GM10266 (cell line): ENCODE data around the gene NTRK1.
A peak's percentile ranks its signal among the peaks of the same experiment; 100 is the strongest.

Experiments used
- DNase-seq: peaks from one replicate; pipeline ENCODE4 v3.0.0; 2012; ENCODE audit errors: extremely low spot score
- TF ChIP-seq, protein P1 (sequence below): IDR thresholded peaks from 2 replicates; pipeline ENCODE4 v1.5.1; 2012; ENCODE audit warnings: mild to moderate bottlenecking, low read depth; ENCODE audit not compliant: control insufficient read depth, insufficient read depth; ENCODE audit errors: missing control alignments

The NTRK1 gene

DNA sequence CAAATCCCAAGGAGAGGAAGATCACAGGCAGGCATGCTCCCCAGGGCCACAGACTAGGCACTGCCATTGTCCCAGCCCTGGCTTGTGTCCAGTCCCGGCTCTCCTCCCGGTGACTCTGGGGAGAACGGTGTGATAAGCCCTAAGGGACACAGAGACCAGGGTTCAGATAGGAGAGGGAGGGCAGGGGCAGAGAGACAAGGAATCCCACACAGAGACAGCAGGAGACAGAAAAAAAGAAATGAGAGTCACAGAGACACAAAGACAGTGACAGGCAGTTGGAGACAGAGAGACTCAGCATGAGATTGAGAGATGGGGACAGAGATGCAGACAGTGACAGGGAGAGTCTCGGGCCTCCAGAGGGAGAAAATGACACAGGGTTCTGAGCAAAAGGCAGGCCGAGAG lies 2.1 kb upstream of the NTRK1 start:
- TF ChIP-seq, protein P1, sequence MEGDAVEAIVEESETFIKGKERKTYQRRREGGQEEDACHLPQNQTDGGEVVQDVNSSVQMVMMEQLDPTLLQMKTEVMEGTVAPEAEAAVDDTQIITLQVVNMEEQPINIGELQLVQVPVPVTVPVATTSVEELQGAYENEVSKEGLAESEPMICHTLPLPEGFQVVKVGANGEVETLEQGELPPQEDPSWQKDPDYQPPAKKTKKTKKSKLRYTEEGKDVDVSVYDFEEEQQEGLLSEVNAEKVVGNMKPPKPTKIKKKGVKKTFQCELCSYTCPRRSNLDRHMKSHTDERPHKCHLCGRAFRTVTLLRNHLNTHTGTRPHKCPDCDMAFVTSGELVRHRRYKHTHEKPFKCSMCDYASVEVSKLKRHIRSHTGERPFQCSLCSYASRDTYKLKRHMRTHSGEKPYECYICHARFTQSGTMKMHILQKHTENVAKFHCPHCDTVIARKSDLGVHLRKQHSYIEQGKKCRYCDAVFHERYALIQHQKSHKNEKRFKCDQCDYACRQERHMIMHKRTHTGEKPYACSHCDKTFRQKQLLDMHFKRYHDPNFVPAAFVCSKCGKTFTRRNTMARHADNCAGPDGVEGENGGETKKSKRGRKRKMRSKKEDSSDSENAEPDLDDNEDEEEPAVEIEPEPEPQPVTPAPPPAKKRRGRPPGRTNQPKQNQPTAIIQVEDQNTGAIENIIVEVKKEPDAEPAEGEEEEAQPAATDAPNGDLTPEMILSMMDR, result no peak
- no peak for DNase-seq

DNA sequence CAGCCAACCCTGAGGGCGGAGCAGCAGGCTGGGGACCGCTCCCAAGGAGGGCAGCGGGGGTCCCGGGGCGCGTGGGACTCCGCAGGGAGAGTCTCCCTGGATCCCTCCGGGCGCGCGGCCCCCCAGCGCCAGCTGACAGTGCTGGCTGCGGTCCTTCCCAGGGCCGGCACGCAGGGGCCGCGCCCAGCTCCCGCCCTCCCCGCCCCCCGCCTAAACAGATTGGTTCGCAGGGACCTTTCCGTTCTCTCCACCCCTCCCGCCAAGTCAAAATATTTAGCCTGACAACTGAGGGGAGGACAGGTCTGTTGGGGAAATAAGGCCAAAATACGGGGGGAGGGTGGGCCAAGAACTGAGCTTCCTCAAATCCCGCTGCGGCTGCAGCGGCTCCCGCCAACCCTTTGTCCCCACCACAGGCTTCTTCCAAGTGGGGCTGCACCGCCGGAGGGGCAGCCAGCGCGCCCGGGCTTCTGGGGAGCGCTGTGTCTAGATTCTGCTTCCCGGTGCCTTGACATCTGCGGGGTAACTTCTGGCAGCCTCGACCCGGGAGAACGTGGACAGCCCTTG lies 1.6 kb upstream of the NTRK1 start, which contains the start of gene INSRR:
TSS of gene INSRR (minus strand) at position 159 of the 564 bp plus-strand sequence. CDS start 496 bp downstream, outside the sequence.
- TF ChIP-seq, protein P1, result no peak
- no peak for DNase-seq

- TF ChIP-seq, protein P1, result no peak
- peak; percentile 64 for DNase-seq
Measured at GRCh38 chr1:156859523-156860112, 1.0 kb upstream of the NTRK1 start.

DNA sequence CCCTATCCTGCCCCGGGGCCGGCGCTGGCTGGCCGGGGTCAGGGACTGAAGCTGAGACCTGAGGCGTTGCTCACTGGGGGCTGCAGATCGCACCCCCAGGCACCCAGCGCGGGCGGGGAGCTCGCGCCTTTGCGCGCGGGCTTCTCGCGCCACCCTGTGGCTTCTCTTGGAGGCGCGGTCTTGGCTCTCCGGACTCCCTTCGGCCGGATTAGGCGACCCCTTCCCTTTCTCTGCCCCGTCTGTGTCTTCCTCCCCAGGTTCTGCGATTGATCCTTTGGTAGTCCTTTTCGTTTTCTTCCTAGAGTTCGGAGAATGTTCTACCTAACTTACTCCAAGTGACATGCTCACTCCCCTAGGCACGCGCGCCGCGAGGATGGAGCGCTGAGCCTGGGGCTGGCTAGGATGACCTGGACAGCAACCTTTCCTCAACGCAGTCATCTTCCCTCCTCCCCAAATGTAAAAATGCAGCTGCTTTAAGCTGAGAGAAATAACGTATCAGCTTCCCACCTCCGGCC lies 495 bp upstream of the NTRK1 start:
- peak; percentile 90 for DNase-seq
- TF ChIP-seq, protein P1, result peak; percentile 80

DNA sequence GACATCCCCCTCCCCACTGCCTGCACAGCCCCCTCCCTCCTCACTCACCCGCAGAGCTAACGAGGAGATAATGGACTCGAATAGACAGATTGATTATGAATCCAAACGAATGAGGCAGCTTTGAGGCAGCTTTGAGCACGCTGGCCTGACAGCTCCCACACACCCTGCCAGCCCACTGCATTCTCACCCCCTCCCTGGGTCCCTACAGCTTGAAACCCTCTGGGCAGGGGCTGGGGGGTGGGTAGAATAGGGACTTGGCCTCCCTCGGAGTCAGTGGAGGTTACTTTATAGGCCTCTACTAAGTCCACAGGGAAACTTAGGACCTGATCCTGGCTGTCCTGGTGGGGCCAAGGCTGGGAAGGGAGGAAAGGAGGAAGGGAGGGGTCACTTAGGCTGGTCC lies 1.9 kb downstream of the NTRK1 start:
- TF ChIP-seq, protein P1, result no peak
- no peak for DNase-seq

DNA sequence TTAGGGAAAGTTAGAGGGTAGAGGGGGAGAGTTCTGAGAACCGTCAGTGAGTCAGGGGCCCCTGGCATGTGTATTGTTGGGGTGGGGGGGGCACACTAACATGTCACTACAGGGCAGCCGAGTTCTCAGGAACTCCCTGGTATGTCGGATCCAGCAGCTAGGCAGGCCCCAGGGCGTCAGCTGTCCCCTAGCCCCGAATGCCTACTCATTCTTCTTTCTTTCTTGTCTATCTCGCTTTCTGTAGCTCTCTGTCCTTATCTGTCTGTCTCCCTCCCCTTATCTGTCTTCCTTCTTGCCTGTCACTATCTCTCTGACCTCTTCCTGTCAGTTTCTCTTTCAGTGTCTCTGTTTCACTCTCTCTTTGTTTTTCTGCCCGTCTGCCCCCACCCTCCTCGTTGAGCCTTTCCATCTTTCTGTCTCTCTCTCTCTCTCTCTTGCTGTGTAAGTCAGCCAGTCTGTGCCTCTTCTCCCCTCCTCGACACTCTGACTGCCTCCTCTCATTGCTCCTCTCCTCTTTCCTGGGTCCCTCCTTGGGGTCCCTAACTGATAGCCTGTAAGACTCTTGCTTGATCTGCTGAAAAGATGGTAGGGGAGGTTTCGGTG lies 2.4 kb downstream of the NTRK1 start:
- TF ChIP-seq, protein P1, result no peak

DNA sequence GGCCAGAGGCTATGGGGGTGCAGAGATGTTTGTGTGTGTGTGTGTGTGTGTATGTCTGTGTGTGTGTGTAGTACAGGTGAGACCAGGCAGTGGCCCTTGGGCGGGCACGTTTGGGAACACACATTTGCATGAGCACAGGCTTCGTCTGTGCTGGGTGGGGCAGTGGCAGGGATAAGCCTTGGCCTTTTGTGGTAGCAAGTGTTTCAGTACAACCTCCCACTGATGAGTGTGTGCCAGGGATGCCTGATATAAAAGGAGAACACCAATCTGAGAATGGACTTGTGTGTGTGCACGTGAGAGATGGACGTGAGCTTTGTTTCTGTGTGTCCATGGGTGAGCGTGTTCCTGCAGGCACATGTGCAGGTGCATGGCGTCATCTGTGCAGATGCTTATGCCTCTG lies 3.0 kb downstream of the NTRK1 start:
- DNase-seq, result no peak

More for the DNA sequence above, 2.4 kb downstream of the NTRK1 start:
- no peak for DNase-seq

More for the DNA sequence above, 3.0 kb downstream of the NTRK1 start:
- TF ChIP-seq, protein P1, result no peak
